HG02981 (cell line): ENCODE data around the gene PCNX4.

ENCODE experiments used
- ATAC-seq: cut with Tn5 transposase; IDR thresholded peaks from one replicate; pipeline ENCODE4 v1.9.1; 2021; ENCODE audit warnings: mild to moderate bottlenecking, moderate library complexity; ENCODE audit not compliant: unreplicated experiment

PCNX4 gene

GRCh38 chr14:60171690-60172089 lies 80.0 kb downstream of the PCNX4 start:
- no peak for ATAC-seq

- no peak for ATAC-seq
These were observed 82.9 kb downstream of the PCNX4 start for GRCh38 chr14:60174352-60175254.

GRCh38 chr14:60175255-60175902 lies 83.7 kb downstream of the PCNX4 start:
- ATAC-seq: no peak

GRCh38 chr14:60178164-60178563 lies 86.4 kb downstream of the PCNX4 start:
- no peak for ATAC-seq

GRCh38 chr14:60178820-60179219 lies 87.1 kb downstream of the PCNX4 start:
- ATAC-seq: no peak

GRCh38 chr14:60179431-60179869 lies 87.7 kb downstream of the PCNX4 start:
- no peak for ATAC-seq

- ATAC-seq: no peak
These were observed 91.4 kb downstream of the PCNX4 start for GRCh38 chr14:60183138-60183537.

GRCh38 chr14:60183741-60184140 lies 92.0 kb downstream of the PCNX4 start:
- ATAC-seq: no peak

- no peak for ATAC-seq
These were observed 92.6 kb downstream of the PCNX4 start for GRCh38 chr14:60184146-60184904.

GRCh38 chr14:60184905-60185555 lies 93.3 kb downstream of the PCNX4 start:
- no peak for ATAC-seq

- no peak for ATAC-seq
These were observed 96.4 kb downstream of the PCNX4 start for GRCh38 chr14:60188115-60188514.

- no peak for ATAC-seq
These were observed 97.0 kb downstream of the PCNX4 start for GRCh38 chr14:60188696-60189095.

- ATAC-seq: no peak
These were observed 98.5 kb downstream of the PCNX4 start for GRCh38 chr14:60189923-60190840.

GRCh38 chr14:60195179-60195810 lies 103.6 kb downstream of the PCNX4 start:
- ATAC-seq: peak; percentile 67

- ATAC-seq: no peak
These were observed 104.6 kb downstream of the PCNX4 start for GRCh38 chr14:60196291-60196690.

GRCh38 chr14:60197629-60198303 lies 106.0 kb downstream of the PCNX4 start:
- ATAC-seq: no peak

- ATAC-seq: no peak
These were observed 107.6 kb downstream of the PCNX4 start for GRCh38 chr14:60199321-60199720.

- ATAC-seq: peak; percentile 77
These were observed 112.5 kb downstream of the PCNX4 start for GRCh38 chr14:60204104-60204842.
